Body of pancreas (tissue), 4 donors: Measurements from ENCODE around the gene ARID4A. TPM values are rescaled to one million over a fixed set of nuclear protein-coding genes. Genes with fewer than 3 reads are reported as not detected.
A peak's percentile ranks its signal among the peaks of the same experiment; 100 is the strongest.

Experiments
- ATAC-seq: fragments of 150-250 bp; one replicate; pipeline ENCODE4 v1.9.1; 2016
- DNase-seq, 4 donors: peaks; one replicate each; pipeline ENCODE4 v3.0.0-alpha.2; 2019
- H3K27ac ChIP-seq, 4 donors: fragments of 200-600 bp; sonication (generic); 1 replicate in 3 of 4; 2 replicates in 1 of 4; pipeline versions ENCODE4 v1.5.1 to v1.6.1; 2016 to 2019; ENCODE audit warnings: mild to moderate bottlenecking in 1 of 4, mixed read lengths in 1 of 4, moderate library complexity in 1 of 4
- H3K27me3 ChIP-seq, 2 donors: fragments of 200-600 bp; sonication (generic); one replicate each; pipeline ENCODE4 v1.6.0; 2016; ENCODE audit warnings: mild to moderate bottlenecking in 1 of 2
- H3K36me3 ChIP-seq, 2 donors: fragments of 200-600 bp; sonication (generic); replicated peaks in 1 of 2; 2 replicates each; pipeline ENCODE4 v1.5.1; 2016; ENCODE audit warnings: low read depth in 2 of 2; ENCODE audit not compliant: insufficient read depth in 1 of 2
- H3K4me1 ChIP-seq: fragments of 200-600 bp; sonication (generic); one replicate; pipeline ENCODE4 v1.6.0; 2016
- H3K4me3 ChIP-seq, 2 donors: fragments of 200-600 bp; sonication (generic); 1 replicate in 1 of 2; 2 replicates in 1 of 2; pipeline ENCODE4 v1.5.1; 2016 to 2019
- H3K9me3 ChIP-seq, 3 donors: fragments of 200-600 bp; sonication (generic); 1 replicate in 2 of 3; 2 replicates in 1 of 3; pipeline ENCODE4 v1.5.1; 2016
- POLR2A ChIP-seq, 3 donors: fragments of 450-650 bp; IDR thresholded peaks; one replicate each; pipeline ENCODE4 v1.6.1; 2016; ENCODE audit warnings: antibody characterized with exemption in 3 of 3, mild to moderate bottlenecking in 2 of 3
- WGBS, 2 donors: methylation state at CpG; one replicate each; pipeline ENCODE4 v1.1.5; 2017; 5-methylcytosine and 5-hydroxymethylcytosine counted together
- intact Hi-C: fragments of 100-400 bp; cut with DNase I; formaldehyde crosslinking; loops from one replicate; pipeline ENCODE4 v1.15.1; 2023
- total RNA-seq, 2 donors: library from RNA; depleted of rRNA; stranded (reverse); fragments of >200 nt; gene quantifications; one replicate each; pipeline ENCODE4 v1.1.0, GENCODE V29; 2016
- TF ChIP-seq, protein P1 (sequence below), 7 experiments: fragments of 450-650 bp in 4 of 7; fragments of 200-600 bp in 3 of 7; sonication (generic) in 3 of 7; IDR thresholded peaks; one replicate each; pipeline ENCODE4 v1.5.1; 2016 to 2019; ENCODE audit warnings: antibody characterized with exemption in 7 of 7

Gene ARID4A
- total RNA-seq, 2 donors from 2014 or later, result 23.6 to 28.3 TPM

DNA sequence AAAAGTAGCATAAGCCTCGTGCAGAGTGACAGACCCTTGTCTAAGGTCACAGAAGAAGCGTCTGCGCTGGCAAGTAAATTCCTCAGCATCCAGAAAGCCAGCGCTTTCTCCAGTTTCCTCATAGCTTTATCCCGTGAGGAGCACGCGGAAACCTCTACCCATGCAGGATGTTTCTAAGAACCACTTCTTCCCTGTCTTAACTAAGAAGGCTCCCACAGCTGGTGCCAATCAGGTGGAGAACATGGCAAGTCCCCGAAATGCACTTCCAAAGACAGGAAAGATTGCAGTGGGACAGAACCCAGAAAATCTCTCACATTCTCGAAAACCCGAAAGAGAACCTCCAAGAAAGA, 968 bp upstream of the ARID4A start:
- peaks cover 0 to 5% of the 10 kb centered on the region in 2 donors for H3K36me3 ChIP-seq
- H3K9me3 ChIP-seq, result no peaks in the 10 kb centered on the region
- H3K27ac ChIP-seq, result peak overlapping the region; percentile 94 to 98 (median 96)
- DNase-seq (no peak), ATAC-seq (no peak)
- peaks cover 16% of the 10 kb centered on the region for H3K4me1 ChIP-seq
- TF ChIP-seq, protein P1, sequence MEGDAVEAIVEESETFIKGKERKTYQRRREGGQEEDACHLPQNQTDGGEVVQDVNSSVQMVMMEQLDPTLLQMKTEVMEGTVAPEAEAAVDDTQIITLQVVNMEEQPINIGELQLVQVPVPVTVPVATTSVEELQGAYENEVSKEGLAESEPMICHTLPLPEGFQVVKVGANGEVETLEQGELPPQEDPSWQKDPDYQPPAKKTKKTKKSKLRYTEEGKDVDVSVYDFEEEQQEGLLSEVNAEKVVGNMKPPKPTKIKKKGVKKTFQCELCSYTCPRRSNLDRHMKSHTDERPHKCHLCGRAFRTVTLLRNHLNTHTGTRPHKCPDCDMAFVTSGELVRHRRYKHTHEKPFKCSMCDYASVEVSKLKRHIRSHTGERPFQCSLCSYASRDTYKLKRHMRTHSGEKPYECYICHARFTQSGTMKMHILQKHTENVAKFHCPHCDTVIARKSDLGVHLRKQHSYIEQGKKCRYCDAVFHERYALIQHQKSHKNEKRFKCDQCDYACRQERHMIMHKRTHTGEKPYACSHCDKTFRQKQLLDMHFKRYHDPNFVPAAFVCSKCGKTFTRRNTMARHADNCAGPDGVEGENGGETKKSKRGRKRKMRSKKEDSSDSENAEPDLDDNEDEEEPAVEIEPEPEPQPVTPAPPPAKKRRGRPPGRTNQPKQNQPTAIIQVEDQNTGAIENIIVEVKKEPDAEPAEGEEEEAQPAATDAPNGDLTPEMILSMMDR (IDR thresholded peaks at IDR 0.05), result no peak
- H3K27me3 ChIP-seq, result no peaks in the 10 kb centered on the region
- WGBS, 2 donors, result 0% methylated on average over 10 of the region's 10 CpGs
- H3K4me3 ChIP-seq, result peak overlapping the region; percentile 65
- intact Hi-C loops, result no loop called here

DNA sequence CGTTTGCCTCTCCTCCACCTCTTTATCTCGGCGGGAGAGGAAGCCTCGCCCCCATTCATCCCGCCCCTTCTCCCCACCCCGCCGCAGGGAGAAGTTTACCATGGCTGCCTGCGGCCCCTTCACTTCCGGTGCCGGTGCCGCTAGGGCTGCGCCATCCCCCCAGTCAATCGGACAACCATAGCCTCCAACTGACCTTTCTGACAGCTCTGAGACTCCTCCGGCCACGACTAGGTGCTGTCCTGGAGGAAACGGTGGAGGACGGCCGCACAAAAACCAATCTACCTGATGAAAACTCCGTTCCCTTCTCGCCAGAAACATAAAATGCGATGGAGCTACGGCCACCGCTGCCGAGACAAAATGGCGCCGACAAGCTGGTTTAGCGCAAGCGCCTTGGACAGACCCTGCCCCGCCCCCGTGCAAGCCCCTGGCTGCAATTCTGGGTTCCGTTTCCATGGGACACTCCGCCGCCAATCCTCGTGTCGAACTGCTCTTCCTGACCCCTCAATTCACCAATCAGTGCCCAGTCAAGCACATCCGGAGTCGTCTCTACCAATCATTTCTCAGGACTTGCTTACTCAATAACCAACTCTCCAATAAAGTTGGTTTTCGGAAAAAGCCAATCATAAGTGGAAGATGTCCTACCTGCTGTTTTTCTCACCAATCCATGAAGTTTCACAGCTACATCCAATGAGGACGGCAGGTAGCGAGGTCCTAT, 436 bp upstream of the ARID4A start:
- H3K4me3 ChIP-seq, result peak overlapping the region; percentile 65 to 86
- TF ChIP-seq POLR2A (IDR thresholded peaks at IDR 0.05), result peak; percentile 75 to 83 (median 80)
- TF ChIP-seq, protein P1 (IDR thresholded peaks at IDR 0.05), result peak in 2 of 7 experiments; percentile 5 to 17
- H3K36me3 ChIP-seq, result peaks cover 0 to 2% of the 10 kb centered on the region in 2 donors
- no peaks in the 10 kb centered on the region for H3K9me3 ChIP-seq
- peak overlapping the region; percentile 94 to 98 (median 96) for H3K27ac ChIP-seq
- ATAC-seq, result peak; percentile 93
- intact Hi-C loops, result no loop called here
- no peaks in the 10 kb centered on the region for H3K27me3 ChIP-seq
- peaks cover 16% of the 10 kb centered on the region for H3K4me1 ChIP-seq
- peak; percentile 98 to 99 (median 98) for DNase-seq
- 0% methylated on average over 21 to 40 of the region's 40 CpGs for WGBS, 2 donors

GRCh38 chr14:58299401-58300330, 1.3 kb downstream of the ARID4A start:
- Histone ChIP-seq H3K36me3 (peaks cover 0 to 2% of the 10 kb centered on the region in 2 donors), H3K4me3 (peak overlapping the region; percentile 59 to 86), H3K4me1 (peaks cover 16% of the 10 kb centered on the region), H3K27me3 (no peaks in the 10 kb centered on the region), H3K27ac (peak overlapping the region; percentile 86 to 98 (median 92)), H3K9me3 (no peaks in the 10 kb centered on the region)
- peak; percentile 13 to 30 (median 19) for DNase-seq
- 2 to 3% methylated on average over 23 to 44 of the region's 48 CpGs for WGBS, 2 donors
- no peak for ATAC-seq
- TF ChIP-seq, protein P1 (IDR thresholded peaks at IDR 0.05), result no peak
- peak in 1 of 3 donors; percentile 22 for TF ChIP-seq POLR2A (IDR thresholded peaks at IDR 0.05)
- intact Hi-C loops, result no loop called here

DNA sequence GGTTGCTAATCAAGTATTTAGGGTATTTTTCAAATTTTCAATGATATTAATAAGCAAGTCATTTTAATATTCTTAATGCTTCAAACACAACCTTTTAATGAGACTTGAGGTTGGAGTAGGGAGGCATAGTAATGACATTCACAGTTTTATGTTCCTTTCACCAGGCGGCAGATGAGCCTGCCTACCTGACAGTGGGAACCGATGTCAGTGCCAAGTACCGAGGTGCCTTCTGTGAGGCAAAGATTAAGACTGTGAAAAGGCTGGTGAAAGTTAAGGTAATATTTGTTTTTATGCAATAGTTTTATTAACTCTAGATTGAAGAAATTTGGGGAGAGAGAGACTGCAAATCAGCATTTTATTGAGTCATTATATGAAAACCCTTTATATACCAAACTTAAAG, 3.1 kb downstream of the ARID4A start:
- H3K27me3 ChIP-seq, result no peaks in the 10 kb centered on the region
- H3K27ac ChIP-seq, result no peak overlapping the region
- H3K9me3 ChIP-seq, result no peaks in the 10 kb centered on the region
- DNase-seq (no peak), ATAC-seq (no peak)
- TF ChIP-seq, protein P1 (IDR thresholded peaks at IDR 0.05), result no peak
- TF ChIP-seq POLR2A (IDR thresholded peaks at IDR 0.05), result no peak
- peaks cover 0 to 7% of the 10 kb centered on the region in 2 donors for H3K36me3 ChIP-seq
- no peak overlapping the region for H3K4me3 ChIP-seq
- peaks cover 7% of the 10 kb centered on the region for H3K4me1 ChIP-seq
- intact Hi-C loops, result no loop called here
- WGBS, 2 donors, result 57 to 64% methylated on average over 3 of the region's 3 CpGs
